Measurements from ENCODE around the gene LBX2.
"Not testable (repeated sequence)": the region's sequence is repeated elsewhere in the genome, so short reads cannot be mapped to it uniquely, and the experiment has no call there.

The LBX2 gene

GRCh38 chr2:74481961-74482800 is 17.2 kb downstream of the LBX2 start:
- DNase-seq = peak; percentile 45 to 62

GRCh38 chr2:74481431-74481830 is 18.0 kb downstream of the LBX2 start:
- no peak for DNase-seq

GRCh38 chr2:74474899-74475298 is 24.5 kb downstream of the LBX2 start:
- no peak for DNase-seq

- no peak for DNase-seq
Observed at GRCh38 chr2:74474481-74474880, 24.9 kb downstream of the LBX2 start.

- DNase-seq = no peak
Observed at GRCh38 chr2:74472945-74473258, 26.5 kb downstream of the LBX2 start.

- peak; percentile 94 to 95 for DNase-seq
Observed at GRCh38 chr2:74472086-74472944, 27.1 kb downstream of the LBX2 start, which contains the start of gene MRPL53. TSS of gene MRPL53 (minus strand) at chr2:74472680. CDS start at chr2:74472660, 20 bp downstream.

GRCh38 chr2:74471332-74472065 is 27.9 kb downstream of the LBX2 start:
- DNase-seq = no peak

- DNase-seq = not testable (repeated sequence)
Observed at GRCh38 chr2:74470742-74471141, 28.7 kb downstream of the LBX2 start.

- DNase-seq = no peak
Observed at GRCh38 chr2:74464406-74464805, 35.0 kb downstream of the LBX2 start.

- no peak for DNase-seq
Observed at GRCh38 chr2:74462786-74463105, 36.7 kb downstream of the LBX2 start.

GRCh38 chr2:74462054-74462785 is 37.2 kb downstream of the LBX2 start:
- DNase-seq = no peak

GRCh38 chr2:74461187-74462053 is 38.0 kb downstream of the LBX2 start:
- no peak for DNase-seq

GRCh38 chr2:74460187-74460586 is 39.2 kb downstream of the LBX2 start:
- DNase-seq = not testable (repeated sequence)

- DNase-seq = not testable (repeated sequence)
Observed at GRCh38 chr2:74459503-74460118, 39.8 kb downstream of the LBX2 start.

- DNase-seq = no peak
Observed at GRCh38 chr2:74458938-74459363, 40.5 kb downstream of the LBX2 start.

GRCh38 chr2:74458132-74458937 is 41.1 kb downstream of the LBX2 start, which contains the start of gene WBP1:
TSS of gene WBP1 (plus strand) at chr2:74458438. CDS start at chr2:74458603, 165 bp downstream.
- peak; percentile 99 to 100 for DNase-seq

- peak; percentile 85 to 87 for DNase-seq
Observed at GRCh38 chr2:74457549-74458131, 41.8 kb downstream of the LBX2 start.

- DNase-seq = no peak
Observed at GRCh38 chr2:74457129-74457548, 42.3 kb downstream of the LBX2 start.

- DNase-seq = peak; percentile 96 to 98
Observed at GRCh38 chr2:74454654-74455511, 44.5 kb downstream of the LBX2 start, which contains the start of gene INO80B. TSS of gene INO80B (plus strand) at chr2:74455087. CDS start at chr2:74455117, 30 bp downstream.

Measured in NCI-H2081 (cell line).